ENCODE results near the gene CARD11.

The CARD11 gene

GRCh38 chr7:3034591-3035150 lies 9.0 kb downstream of the CARD11 start:
- H3K27ac ChIP-seq: no peak overlapping the region
- TF ChIP-seq CTCF (IDR thresholded peaks at IDR 0.05; ENCODE audit: low read depth, low read length): no peak
- H3K27me3 ChIP-seq (ENCODE audit: insufficient read depth, low read depth, severe bottlenecking): no peaks in the 10 kb centered on the region
- H3K36me3 ChIP-seq: no peaks in the 10 kb centered on the region
- DNase-seq: no peak
- H3K9me3 ChIP-seq (ENCODE audit: severe bottlenecking): no peaks in the 10 kb centered on the region
- no peak overlapping the region for H3K4me3 ChIP-seq (ENCODE audit: low read depth, low read length)

DNA sequence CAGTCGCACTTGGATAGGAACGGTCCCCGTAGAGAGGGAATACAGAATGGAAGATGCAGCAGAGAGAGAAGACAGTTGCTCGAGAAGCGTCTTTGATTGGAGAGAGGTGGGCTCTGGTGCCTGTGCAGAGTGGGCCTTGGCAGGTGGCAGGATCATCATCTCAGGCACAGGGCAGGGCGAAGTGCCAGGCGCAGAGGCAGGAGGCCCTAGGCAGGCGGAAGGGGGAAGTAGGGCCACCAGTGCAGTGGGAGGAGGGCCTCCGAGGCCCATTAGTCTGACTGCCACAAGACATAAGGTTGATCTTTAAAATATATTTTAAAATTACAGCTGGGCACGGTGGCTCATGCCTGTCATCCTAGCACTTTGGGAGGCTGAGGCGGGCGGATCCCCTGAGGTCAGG lies 10.1 kb downstream of the CARD11 start:
- Histone ChIP-seq H3K9me3 (ENCODE audit: severe bottlenecking) (no peaks in the 10 kb centered on the region), H3K27ac (no peak overlapping the region), H3K4me3 (ENCODE audit: low read depth, low read length) (no peak overlapping the region), H3K27me3 (ENCODE audit: insufficient read depth, low read depth, severe bottlenecking) (no peaks in the 10 kb centered on the region), H3K36me3 (no peaks in the 10 kb centered on the region)
- TF ChIP-seq CTCF (IDR thresholded peaks at IDR 0.05; ENCODE audit: low read depth, low read length): no peak
- DNase-seq: no peak

DNA sequence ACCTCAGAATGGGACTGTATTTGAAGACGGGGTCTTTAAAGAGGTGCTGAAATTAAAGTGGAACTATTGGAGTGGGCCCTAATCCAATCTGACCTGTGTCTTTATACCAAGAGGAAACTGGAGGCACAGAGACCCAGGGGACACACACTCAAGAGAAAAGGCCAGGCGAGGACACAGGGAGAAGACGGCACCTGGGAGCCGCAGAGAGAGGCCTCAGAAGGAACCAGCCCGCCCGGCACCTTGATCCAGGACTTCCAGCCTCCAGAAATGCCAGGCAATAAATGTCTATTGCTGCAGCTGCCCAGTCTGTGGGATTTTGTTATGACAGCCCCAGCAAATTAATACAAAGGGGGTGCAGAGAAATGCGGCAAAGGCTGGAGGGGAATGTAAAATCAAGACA lies 10.5 kb downstream of the CARD11 start:
- H3K4me3 ChIP-seq (ENCODE audit: low read depth, low read length): no peak overlapping the region
- no peaks in the 10 kb centered on the region for H3K36me3 ChIP-seq
- TF ChIP-seq CTCF (IDR thresholded peaks at IDR 0.05; ENCODE audit: low read depth, low read length): no peak
- no peak overlapping the region for H3K27ac ChIP-seq
- DNase-seq: no peak
- H3K27me3 ChIP-seq (ENCODE audit: insufficient read depth, low read depth, severe bottlenecking): no peaks in the 10 kb centered on the region
- no peaks in the 10 kb centered on the region for H3K9me3 ChIP-seq (ENCODE audit: severe bottlenecking)

DNA sequence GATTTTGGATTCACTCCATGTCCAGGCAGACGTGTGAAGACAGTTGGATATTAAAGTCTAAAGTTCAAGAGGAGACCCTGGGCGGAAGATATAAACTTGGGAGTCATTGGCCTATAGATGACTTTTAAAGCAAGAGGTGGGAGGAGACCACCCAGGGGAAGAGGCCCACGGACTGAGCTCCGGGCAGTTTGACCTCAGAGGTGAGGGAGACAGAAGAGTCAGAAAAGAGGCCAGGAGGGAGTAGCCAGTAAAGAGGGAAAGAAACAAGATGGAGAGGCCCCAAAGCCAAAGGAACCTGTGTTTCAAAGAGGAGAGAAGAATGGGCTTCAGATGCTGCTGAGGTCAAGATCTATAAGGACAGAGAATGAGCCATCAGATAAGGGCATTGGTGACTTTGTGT lies 11.4 kb downstream of the CARD11 start:
- DNase-seq: no peak
- H3K27ac ChIP-seq: no peak overlapping the region
- no peaks in the 10 kb centered on the region for H3K9me3 ChIP-seq (ENCODE audit: severe bottlenecking)
- no peak overlapping the region for H3K4me3 ChIP-seq (ENCODE audit: low read depth, low read length)
- H3K27me3 ChIP-seq (ENCODE audit: insufficient read depth, low read depth, severe bottlenecking): no peaks in the 10 kb centered on the region
- no peaks in the 10 kb centered on the region for H3K36me3 ChIP-seq
- TF ChIP-seq CTCF (IDR thresholded peaks at IDR 0.05; ENCODE audit: low read depth, low read length): no peak

GRCh38 chr7:3029138-3029537 lies 14.5 kb downstream of the CARD11 start:
- H3K27ac ChIP-seq: peak overlapping the region; percentile 68
- H3K27me3 ChIP-seq (ENCODE audit: insufficient read depth, low read depth, severe bottlenecking): no peaks in the 10 kb centered on the region
- TF ChIP-seq CTCF (IDR thresholded peaks at IDR 0.05; ENCODE audit: low read depth, low read length): no peak
- peak overlapping the region; percentile 6; the same call in 1 of the 2 replicates for H3K4me3 ChIP-seq (ENCODE audit: low read depth, low read length)
- H3K9me3 ChIP-seq (ENCODE audit: severe bottlenecking): no peaks in the 10 kb centered on the region
- H3K36me3 ChIP-seq: no peaks in the 10 kb centered on the region
- peak; percentile 51 for DNase-seq

DNA sequence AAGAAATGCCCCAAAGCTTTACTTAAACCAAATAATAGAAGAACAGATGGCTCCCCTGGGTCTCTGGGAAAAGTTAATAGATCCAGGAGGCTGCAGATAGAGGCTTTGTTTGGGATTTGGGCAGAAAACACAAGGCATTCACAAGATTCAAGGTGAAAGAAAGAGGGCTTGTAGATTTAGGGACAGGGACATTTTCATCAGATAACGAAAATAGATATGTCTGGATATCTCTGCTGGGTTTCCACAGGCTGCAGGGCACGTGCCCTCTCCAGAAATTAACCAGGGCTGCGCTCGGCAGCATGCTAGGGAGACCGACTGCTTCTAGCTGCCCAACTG lies 14.9 kb downstream of the CARD11 start:
- Histone ChIP-seq H3K36me3 (no peaks in the 10 kb centered on the region), H3K27me3 (ENCODE audit: insufficient read depth, low read depth, severe bottlenecking) (no peaks in the 10 kb centered on the region), H3K4me3 (ENCODE audit: low read depth, low read length) (peak overlapping the region; percentile 6), H3K27ac (peak overlapping the region; percentile 68), H3K9me3 (ENCODE audit: severe bottlenecking) (no peaks in the 10 kb centered on the region)
- DNase-seq: no peak
- TF ChIP-seq CTCF (IDR thresholded peaks at IDR 0.05; ENCODE audit: low read depth, low read length): no peak

All from WERI-Rb-1 (cell line).